M059J (cell line): ENCODE data around the gene RAB43. TPM values are rescaled to one million over a fixed set of nuclear protein-coding genes. Genes with fewer than 3 reads are reported as not detected.
"Not testable (repeated sequence)": the region's sequence is repeated elsewhere in the genome, so short reads cannot be mapped to it uniquely, and the experiment has no call there.

Source experiments
- DNase-seq: peaks from one replicate; pipeline ENCODE4 v3.0.0-alpha.2; 2012; ENCODE audit warnings: low read depth
- total RNA-seq: library from RNA; depleted of rRNA; stranded (reverse); fragments of >200 nt; shearing (Covaris generic); gene quantifications from 2 replicates; pipeline ENCODE4 v1.2.3, GENCODE V29; 2014

Gene RAB43
- total RNA-seq, 1 experiment from 2014 or later: 21.1 TPM

DNA sequence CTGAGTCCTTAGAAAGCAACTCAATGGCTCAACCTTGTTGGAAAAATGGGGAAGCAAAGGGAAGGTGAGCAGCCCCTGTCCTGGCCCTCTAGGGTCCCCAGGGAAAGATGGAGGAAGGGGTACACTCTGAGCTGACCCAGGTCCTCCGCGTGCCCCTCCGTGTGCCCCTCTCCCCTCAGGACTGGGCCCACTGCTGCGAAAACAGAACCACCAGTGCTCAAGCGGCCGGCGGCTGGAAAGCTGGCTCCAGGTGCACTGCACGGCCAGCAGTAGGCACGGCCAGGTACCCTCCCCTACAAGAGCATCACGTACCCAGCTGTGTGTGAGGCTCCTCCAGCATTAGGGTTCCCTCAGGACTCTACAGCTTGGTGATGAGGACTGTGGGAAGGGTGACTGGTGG, 26.3 kb downstream of the RAB43 start:
- DNase-seq: no peak

DNA sequence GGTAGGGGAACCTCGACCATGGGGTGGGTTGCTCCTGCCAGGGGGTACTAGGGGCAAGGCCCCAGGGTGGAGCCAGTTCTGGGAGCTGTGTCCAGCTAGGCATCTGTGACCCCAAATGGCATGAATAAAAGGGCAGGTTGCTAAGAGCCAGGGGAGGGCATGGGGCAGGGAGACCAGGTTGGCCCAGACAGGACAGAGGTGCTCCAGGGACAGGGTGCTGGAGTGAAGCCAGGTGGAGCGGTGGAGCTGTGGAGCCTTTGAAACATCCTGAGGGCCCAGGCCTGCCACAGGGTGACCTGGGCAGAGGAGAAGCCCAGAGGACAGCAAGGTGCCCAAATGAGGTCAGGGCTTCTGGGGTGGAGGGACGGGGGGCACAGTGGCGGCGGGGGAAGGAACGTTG, 33.3 kb downstream of the RAB43 start:
- DNase-seq: not testable (repeated sequence)

- not testable (repeated sequence) for DNase-seq
Observed at GRCh38 chr3:129087904-129088303, 33.7 kb downstream of the RAB43 start.

- no peak for DNase-seq
Observed at GRCh38 chr3:129087138-129087702, 34.4 kb downstream of the RAB43 start.

DNA sequence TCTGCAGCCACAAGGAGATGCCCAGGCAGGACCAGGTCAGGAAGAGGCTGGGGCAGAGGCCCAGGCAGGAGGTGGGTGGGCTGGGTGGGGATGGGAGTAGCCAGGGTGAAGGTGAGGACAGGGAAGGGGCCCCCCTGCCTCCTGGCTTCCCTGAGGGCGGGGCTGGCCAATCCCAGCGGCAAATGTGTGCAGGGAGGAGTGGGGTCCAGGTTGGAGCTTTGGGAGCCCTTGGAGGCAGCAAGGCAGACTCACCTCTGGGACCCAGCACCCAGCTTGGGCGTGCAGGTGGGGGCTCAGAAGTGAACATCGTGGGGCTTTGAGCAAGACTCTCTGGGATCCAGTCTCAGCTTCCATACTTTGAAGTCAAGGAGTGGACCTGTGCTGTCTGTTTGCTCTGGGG, 35.8 kb downstream of the RAB43 start:
- DNase-seq: no peak

- no peak for DNase-seq
Observed at GRCh38 chr3:129085165-129085715, 36.4 kb downstream of the RAB43 start.

DNA sequence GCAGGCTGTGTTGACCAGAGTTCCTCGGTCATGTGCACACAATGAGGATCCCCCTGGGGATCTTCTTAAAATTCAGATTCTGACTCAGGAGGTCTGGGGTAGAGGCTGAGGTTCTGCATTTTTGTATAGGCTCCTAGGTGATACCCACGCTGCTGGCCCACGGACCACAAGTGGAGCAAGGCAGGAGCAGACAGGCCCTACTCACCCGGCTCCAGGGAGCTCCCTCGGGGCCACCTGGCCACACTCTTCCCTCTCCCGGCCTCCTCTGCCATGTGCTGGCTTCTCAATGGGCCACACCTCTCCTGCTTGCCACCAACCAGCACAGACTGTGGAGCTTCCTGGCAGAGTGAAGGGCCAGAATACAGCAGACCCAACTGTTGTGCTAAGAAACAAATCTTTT, 37.1 kb downstream of the RAB43 start:
- no peak for DNase-seq

- DNase-seq: no peak
Observed at GRCh38 chr3:129082026-129082425, 39.6 kb downstream of the RAB43 start.

DNA sequence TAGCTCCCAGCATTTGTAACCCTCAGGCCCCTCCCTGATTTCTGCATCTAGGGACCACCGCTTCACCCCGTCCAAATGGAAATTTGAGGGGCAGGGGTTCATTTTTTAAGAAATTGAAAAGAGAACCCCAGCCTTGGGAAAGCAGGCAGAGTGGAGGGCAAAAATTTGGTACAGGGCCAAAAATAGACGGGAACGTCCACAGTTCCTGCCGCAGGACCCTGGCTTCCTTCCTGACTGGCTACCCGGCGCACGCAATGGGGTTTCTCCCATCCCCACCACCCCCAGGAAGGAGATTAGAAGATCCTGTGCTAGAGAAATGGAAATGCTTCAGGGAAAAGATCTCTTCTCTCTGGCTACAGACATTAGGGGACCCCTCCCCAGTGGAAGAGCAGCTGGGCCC, 40.1 kb downstream of the RAB43 start:
- no peak for DNase-seq

DNA sequence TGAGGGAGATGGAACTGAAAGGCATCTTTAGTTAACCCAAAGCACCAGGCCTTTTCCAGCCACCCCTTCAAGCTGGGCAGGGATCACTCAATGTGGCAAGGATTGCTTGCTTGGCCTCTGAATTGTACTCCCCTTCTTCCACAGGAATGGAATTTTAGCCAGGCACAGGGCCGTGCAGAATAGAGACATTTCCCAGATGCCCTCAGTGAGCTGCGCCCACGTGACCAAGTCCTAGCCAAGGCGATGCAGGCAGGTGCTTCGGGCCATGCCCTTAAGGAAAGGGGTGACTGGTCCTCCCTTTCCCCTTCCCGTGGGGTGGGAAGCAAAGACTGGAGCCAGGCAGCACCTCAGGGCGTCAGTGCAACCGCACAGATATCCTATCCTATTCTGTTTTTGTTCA, 43.1 kb downstream of the RAB43 start:
- no peak for DNase-seq

GRCh38 chr3:129077222-129077621, 44.4 kb downstream of the RAB43 start:
- DNase-seq: peak; percentile 63

DNA sequence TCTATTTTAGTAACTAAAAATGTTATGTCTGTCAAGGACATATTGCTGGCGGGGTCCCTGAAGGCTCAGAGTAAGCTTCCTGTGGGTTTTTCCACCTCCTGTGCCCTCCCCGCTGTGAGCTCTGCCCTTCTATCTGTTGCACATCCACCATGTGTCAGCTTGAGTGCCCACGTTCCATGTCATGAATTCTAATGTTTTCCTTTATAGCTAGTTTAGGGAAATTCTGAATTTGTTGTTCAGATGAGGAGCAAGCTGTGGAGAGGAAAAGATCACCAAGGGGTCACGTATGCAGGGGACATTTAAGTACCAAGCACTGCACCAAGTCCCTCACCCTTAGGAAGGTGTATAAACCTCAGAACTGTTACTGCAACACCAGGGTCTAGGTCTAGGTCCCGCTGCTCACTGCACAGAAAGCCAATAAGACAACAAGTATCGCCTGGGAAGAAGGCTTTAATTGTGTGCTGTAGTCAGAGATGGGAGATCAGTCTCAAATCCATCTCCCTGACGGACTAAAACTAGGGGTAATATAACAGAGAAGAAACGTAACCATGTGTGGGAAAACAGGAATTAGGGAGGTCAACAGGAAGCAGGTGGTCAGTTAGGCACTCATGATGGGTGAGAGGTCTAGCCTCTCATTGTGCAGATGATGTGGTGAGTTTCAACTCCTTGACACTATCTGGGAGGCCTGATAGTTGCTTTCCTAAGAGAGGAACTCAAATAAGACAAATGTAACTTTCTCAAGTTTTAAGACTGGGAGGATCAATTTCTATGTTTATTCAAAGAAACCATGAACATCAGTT, 51.3 kb downstream of the RAB43 start:
- no peak for DNase-seq

GRCh38 chr3:129069313-129070085, 52.1 kb downstream of the RAB43 start:
- DNase-seq: not testable (repeated sequence)

GRCh38 chr3:129068291-129068886, 53.2 kb downstream of the RAB43 start:
- no peak for DNase-seq

DNA sequence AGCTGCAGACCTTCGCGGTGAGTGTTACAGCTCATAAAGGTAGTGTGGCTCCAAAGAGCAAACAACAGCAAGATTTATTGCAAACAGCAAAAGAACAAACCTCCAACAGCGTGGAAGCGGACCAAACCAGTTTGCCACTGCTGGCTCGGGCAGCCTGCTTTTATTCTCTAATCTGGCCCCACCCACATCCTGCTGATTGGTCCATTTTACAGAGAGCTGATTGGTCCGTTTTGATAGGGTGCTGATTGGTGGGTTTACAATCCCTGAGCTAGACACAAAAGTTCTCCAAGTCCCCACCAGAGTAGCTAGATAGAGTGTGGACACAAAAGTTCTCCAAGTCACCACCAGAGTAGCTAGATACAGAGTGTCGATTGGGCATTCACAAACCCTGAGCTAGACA, 53.9 kb downstream of the RAB43 start:
- DNase-seq: not testable (repeated sequence)

GRCh38 chr3:129065720-129066073, 55.9 kb downstream of the RAB43 start:
- DNase-seq: no peak

GRCh38 chr3:129065016-129065719, 56.4 kb downstream of the RAB43 start:
- DNase-seq: no peak

GRCh38 chr3:129063841-129064482, 57.6 kb downstream of the RAB43 start:
- no peak for DNase-seq

GRCh38 chr3:129063091-129063640, 58.4 kb downstream of the RAB43 start:
- DNase-seq: no peak
